NCI-H1436 (cell line): ENCODE results near the gene BCR.

Experiments
- DNase-seq: peaks from one replicate; lab custom pipeline; 2025; lab: John Stamatoyannopoulos, UW

Gene BCR

DNA sequence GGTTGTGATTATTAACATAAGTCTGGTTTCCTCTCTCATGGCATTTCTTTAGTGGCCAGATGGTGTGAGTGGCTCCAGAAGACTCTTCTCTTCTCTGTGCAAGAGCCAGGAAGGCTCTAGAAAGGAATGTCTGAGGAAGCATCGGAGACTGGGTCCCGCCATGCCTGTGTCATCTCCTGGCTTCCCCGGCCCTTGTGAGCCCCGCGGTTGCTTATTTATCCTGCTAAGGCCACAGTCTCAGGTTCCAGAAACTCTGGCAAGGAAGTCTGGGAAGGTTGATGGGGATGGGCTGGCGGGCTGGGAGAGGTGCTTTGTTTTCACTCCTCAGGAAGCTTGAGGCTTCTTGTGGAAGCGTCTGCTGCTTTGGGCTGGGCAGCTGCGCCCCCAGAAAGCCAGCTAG is 18.9 kb downstream of the BCR start:
- DNase-seq: no peak

DNA sequence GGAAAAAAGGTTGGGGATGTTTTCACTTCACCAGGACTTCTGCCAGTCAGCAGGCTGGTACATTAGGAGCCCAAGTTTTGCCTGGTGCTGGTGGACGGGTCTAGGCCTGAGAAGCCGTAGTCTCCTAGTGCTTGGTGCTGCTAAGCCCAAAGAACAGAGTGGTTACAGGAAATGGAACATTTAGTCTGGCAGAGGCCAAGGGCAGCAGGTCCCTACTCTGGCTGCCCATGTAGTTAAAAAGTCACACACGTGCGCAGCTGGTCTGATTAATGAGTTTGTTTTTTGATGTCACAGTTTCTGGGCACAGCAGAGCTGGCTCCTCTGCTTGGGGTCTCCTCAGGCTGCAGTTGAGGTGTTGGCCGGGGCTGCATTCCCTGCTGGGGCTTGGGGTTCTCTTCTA is 20.6 kb downstream of the BCR start:
- DNase-seq: no peak

DNA sequence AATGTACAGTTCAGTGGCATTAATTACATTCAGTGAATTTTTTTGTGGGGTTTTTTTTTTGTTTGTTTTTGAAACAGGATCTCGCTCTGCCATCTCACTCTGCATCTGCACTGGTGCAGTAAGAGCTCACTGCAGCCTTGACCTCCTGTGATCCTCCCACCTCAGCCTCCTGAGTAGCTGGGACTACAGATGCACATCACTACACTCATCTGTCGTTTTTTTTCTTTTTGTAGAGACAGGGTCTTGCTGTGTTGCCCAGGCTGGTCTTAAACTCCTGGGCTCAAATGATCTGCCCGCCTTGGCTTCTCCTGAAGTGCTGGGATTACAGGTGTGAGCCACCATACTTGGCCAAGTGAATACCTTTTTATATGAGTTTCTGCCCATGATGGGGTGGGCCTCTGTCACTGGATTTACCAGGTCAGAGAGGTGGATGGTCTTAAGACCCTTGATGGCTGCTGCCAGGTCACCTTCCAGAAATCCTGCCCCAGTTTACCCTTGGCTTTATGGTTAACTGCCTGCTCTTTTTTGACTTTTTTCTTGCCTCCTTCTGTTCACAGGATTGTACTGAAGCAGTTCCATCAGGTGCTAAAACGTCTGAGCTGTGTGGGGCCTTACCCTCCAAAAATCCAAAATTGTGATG is 22.6 kb downstream of the BCR start:
- DNase-seq: no peak

DNA sequence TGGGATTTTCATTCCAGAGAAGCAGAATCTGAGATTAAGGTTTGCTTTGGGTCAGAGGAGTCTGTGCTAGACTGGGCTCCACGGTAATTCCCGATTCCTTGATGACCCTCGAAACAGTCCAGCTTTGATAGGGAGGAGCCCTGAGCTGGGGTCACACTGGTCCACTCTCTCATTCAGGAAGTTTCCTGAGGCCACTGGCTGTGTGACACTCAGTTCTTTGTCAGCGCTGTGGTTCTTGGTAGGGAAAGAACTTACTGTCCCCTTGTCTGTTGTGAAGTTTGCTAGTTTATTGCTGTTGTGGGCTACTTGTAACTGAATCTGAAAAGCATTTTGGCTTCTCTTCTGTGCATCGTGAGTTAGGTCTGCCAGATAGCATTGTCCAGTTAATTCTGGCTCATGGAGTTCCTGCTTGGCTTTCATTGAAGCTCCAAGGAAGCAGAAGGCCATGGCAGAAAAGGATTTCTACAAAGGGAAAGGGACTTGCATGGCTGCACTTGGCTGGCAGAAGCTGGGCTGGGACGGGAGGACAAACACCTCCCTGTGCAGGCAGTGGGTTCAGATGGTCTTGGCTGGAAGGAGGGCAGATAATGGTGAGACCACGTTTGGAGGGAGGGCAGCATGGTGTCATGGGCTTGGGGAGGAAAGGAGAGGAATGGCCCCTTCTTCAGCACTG is 23.3 kb downstream of the BCR start:
- DNase-seq: no peak

DNA sequence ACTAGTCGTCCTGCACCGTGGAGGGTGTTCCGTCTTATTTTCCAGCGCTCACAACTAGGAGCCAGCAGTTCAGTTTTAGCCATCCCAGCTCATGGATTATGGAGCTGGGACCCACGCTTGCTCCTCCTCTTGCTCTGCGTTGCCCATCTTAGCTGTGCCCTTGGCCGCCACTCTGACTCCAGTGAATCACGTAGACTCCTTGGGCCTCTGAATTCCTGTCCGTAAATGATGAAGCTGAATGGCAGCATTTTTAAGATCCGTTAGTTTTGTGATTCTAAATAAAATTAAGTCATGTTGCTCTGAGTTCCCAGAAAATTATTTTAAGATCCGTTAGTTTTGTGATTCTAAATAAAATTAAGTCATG is 23.8 kb downstream of the BCR start:
- DNase-seq: no peak

DNA sequence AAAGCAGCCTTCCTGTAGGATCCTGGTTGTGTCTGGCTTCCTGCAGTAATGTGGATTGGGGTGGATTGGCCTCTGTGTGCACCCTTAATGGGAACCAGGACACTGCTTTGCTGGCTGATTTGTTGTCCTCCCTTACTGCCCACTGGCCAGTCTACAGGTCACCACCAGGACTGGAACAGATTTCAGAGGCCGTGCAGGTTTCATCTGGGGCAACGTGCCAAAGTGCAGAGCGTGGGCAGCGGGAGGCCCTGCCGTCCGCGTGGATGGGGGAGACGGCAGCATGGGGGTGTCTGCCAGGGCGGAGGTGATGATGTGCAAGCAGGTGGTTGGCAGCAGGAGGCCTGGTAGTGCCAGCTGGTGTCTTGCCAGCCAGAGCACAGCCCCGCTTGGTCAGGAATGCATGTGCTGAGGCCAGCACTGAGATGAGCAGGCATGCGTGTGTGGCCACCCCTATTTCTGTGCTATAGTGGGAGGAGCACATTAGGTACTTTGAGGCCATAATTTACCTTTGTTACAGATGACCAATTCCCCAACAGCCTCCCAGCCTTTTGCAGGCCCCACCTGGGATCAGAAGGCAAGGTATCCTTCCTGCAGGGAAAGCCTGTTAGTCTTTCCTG is 24.3 kb downstream of the BCR start:
- DNase-seq: no peak

DNA sequence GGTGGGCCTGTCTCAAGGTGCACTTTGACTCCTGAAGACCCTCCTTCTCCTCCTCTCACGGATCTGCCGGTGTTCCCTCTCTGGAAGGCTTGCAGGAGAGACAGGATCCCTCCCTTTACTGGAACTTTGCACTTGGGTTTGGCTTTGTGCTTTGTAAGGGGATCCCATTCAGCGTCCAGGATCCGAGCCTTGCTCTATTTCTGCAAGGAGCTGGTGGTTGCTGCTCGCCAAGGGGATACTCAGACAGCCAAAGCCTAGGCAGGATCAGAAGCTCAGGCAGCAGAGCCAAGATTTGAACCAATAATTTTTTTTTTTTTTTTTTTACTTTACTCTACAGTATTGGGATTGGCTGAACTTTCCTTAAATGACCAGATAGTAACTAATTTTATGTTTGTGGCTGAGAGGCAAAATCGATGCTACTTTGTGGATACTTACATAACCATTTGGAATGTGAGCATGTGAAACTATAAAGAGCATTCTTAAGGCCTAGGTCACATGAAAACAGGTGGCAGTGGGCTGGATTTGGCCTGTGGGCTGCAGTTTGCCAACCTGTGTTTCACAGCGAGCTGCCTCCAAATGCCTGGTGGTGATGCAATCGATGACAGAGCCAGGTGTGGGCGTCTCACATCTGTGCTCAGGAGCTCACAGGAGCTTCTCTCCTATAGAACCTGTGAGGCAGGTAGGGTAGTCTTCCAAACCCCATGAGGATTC is 25.2 kb downstream of the BCR start:
- DNase-seq: no peak

DNA sequence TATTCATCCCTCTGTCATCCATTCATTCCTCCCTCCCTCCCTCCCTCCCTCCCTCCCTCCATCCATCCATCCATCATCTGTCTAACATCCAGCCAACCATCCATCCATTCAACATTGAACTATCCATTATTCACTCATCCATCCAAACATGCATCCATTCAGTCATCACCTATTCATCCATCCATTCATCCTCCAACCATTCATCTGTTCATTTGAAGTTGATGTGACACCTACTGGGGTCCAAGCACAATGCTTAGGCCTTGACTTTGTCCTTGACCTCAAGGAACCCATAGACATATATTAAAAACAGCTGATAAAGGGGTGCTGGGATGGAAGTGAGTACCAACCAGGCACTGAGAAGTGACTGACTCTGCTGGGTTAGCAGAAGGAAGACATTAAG is 26.6 kb downstream of the BCR start:
- no peak for DNase-seq

DNA sequence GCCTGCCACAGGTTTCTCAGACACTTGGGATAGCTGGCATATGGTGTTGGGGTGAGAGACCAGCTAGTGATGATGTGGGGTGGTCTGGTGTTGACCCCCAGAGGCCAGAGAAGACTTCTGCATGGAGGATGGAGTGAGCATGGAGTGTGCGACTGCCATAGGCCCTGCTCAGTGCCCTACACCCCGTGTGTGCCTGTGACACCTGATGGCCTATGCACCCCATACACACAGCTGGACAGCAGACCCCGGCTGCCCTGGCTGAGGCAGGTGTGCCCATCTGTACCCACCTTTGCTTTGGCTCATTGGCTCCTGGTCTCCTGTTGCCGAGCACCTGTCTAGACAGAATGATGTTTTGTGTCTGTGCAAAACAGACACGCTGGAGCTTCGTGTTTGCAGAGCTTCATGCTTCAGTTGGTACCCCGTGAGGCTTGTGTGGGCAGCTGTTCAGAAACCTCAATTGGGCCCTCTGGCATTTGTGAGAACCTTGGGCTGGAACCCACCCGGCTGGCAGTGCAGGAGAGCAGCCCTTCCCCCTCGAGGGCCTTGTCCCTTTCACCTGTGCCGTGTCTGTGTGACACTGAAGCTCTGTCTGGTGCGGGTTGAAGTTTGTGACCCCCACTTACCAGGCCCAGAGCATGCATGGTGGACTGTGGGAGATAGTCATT is 27.6 kb downstream of the BCR start:
- DNase-seq: no peak

DNA sequence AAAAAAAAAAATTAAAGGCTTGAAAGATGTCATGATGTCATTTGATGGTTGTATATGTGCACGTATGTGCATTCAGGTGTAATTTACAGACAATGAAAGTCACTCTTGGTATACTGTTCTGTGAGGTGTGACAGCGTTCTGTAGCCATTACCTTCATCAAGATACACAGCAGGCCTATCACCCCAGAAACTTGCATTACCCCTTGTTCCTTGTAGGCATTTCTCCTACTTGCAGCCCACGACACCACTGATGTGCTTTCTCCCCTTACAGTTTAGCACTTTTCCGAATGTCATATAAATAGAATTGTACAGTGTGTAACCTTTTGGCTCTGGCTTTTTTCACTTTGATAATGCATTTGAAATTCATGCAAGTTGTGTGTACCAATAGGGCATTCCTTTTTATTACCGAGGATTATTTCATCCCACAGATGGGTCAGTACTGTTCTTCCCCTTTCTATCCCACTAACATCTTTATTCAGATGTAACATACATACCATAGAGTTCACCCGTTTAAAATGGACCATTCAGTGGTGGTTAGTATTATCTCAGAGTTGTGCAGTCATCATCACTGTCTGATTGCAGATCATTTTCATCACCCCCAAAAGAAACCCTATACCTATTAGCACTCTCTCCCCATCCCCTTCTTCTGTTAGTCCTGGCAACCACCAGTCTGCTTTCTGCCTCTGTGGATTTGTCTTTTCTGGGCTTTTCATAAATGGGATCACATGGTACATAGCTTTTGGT is 30.3 kb downstream of the BCR start:
- no peak for DNase-seq

DNA sequence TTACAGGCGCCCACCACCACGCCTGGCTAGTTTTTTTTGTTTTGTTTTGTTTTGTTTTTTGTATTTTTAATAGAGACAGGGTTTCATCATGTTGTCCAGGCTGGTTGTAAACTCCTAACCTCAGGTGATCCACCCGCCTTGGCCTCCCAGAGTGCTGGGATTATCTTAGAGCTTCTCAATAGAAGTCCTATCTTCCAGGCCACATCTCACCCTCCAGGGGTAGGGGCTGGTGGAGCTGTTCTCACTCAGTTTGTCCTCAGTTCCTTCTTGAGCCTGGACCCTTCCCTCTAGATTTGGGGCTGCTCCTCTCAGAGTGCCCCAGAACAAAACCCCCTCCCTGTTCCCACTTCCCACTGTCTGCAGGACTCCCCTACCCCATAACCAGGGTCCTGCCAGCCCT is 31.3 kb downstream of the BCR start:
- DNase-seq: no peak

DNA sequence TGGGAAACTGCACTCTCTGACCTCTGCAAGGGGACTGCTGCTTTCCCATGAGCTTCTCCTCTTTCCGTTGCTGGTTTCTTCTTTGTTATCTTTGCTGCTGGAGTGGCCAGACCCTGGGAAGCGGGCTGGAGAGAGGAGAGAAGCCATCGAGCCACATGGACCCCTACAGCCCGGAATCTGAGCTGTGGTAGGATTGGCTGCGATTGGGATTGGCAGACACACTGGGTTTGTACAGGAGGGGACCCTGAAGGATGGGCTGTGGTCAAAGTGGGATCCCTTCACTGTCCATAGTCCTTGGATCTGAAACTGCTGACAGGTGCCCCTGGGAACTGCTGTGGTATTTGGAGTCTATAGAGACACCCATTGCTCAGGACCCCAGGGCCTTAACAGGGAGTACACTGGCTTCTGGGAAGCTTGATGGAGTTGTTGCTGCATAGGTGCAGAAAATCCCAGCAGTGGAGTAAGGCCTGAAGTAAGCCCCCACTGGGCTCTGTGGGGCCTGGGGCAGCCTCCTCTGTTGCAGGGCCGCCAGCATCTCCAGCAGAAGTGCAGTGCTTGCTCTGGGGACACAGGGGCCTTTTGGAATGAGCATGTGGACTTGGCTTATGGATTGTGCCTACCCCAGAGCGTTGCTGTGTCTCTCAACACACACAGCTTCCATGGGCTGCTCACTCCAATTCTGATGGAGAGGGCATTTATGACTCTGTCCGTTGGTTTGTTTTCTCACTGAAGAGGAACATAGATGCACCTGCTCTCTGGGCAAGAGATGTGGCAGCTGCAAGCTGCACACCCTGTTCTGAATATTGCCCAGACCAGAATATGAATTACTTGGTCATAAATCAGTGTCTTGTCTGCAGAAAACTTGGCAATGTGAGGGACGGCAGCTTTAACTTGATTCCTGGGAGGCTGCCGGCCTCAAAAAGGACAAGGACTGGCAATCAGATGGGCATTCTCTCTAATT is 32.0 kb downstream of the BCR start:
- peak; percentile 33 for DNase-seq

DNA sequence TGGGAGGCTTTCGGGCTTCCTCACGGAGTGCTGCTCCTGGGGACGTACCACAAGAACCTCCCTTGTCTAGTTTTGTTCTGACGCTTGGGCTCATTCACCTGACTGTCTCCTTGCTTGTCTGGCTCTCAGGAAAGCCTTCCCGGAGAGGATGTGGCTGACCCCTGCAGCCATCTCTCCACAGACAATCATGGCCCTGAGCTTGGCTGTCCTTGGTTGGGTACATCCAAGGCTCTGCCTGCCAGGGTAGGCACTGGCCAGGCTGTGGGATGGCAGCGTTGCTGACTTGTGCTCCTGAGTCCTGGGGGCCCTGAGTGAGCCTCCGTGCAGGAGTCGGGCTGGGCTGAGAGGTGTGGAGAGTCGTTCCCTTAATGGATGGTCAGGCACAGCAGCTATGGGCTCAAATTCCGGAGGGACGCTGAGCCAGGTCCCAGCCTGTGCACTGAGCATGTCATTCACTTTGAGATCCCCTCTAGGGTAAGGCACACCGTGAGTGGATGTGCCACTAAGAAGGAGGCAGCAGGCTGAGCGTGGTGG is 32.8 kb downstream of the BCR start:
- DNase-seq: no peak

DNA sequence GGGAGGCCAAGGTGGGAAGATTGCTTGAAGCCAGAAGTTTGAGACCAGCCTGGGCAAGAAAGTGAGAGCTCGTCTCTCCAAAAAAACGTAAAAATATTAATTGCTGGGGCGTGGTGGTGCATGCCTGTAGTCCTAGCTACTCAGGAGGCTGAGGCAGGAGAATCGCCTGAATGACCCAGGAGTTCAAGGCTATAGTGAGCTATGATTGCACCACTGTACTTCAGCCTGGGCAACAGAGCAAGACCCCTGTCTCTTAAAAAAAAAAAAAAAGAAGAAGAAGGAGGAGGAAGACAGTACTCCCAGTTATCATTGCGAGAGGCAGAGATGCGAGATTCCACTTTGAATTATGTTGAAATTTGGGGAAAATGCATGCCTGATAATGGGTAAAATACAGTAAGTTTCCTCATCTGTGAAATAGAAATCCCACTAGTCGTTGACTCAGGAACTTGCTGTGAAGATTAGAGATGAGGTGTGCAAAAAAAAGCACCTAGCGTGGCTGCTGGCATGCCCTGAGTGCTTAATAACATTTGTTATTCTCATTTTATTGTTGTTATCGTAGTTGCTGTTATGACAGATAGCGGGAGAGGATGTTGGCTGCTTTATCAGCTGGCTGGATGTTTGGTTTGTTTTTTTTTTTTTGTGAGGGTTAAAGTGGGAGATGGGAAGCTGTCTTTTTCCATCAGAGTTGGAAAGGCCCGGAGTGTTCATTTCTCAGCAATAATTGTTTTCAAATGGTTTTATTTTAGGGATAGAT is 33.4 kb downstream of the BCR start:
- DNase-seq: no peak

DNA sequence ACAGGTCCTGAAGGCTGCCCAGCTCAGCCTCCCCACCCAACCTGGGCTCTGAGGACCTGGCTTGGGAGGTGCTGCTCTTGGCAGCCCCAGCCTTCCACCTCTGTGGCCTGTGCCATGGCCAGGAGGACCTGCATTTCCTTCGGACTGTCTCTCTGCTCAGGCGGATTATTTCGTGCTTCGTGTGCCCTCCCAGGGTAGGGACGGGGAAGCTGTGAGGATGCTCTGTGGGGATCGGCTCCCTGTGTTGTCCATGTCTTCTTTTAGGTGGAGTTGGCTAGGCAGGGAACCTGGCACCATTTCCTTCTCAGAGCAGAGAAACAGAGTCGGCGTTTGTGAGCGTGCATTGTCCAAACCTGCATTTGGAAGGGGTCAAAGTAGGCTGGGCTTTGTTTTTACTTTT is 34.1 kb downstream of the BCR start:
- DNase-seq: no peak

DNA sequence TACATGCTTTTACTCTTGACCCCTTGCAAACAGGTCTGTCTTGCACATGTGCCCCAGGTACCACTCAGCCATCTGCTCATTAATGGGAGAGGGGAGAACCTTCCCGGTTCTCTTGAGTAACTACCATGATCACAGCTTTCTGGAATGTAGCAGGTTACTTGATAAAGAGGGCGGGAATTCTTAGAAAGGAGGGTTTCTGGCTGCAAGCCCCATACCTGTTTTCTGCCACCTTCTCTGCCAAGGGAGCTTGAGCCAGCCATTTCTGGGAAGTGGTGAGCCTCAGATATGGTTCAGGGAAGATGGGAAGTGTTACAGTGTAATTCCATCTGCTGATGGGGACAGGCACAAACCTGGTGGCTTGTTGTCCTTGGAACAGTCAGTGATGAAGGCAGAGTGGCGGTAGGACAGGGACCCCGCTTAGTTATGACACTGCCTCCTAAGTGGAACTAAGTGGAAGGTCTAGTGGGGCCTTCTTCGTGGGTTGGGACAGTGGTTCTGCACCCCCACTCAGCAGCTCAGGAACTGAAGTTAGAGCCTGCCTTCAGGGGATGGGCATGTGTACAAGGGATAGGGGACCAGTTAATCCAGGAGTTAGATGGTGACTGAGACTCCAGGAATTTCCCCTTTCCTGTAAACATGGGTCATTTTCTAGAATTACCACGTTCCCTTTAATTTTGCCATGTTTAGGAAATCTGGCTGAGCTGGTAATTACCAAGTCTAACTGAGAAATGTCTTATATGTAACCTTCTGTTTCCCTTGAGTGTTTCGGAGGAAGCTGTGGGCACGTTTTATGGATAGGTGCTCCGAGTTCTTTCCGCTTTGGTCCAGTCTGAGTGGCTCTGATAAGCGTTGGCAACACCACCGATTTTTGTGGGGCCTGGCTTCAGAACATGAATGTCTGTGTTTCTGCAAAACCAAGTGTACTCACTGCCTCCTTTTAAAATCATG is 35.3 kb downstream of the BCR start:
- DNase-seq: no peak

DNA sequence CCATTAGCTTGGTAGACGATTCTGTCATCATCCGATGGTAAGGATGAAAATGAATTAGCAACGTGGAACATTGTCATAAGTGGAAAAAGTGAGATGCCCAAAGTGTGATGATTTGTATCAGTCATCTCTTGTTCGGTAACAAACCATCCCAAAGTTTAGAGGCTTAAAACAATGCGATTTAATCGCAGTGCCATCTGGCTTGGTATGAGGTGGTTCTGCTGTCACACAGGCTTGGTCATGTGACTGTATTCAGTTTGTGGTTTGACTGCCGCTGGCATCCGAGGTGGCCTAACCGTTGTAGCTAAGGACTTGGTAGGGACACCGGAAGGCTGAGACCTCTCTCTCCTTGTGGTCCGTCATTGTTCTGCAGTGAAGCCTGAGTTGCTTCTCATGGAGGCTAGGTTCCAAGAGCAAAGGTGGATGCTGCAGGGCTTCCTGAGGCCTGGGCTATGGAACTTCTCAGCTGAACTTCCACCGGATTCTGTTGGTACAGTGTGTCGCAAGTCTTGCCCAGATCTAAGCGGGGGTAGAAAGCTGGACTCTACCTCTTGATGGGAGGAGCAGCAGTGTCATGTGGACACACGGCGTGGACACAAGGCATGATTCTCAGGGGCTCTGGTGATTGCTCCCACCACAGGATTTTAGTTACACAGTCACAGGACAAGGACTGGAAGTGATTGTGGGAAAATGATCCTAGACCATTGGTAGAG is 36.3 kb downstream of the BCR start:
- DNase-seq: no peak
